Measurements from ENCODE around the gene RBM11.

The RBM11 gene

DNA sequence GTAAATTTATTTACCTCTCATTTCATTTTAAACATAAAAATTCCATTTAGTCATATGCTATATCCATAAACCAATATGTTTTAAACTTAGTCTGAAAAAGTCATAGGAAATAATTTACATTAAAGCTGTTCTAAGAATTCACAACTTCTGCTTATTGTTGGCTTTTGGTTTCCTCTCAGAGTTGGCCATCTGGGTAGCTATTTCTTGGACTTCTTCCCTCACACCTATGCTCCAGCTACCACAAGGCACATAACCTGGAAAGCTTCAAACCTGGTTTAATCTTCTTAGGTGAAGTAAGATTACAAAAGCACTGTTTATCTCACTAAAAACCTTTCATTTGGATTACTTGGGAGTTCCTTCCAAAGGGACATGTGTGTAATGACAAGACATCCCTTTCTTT lies 29.8 kb downstream of the RBM11 start:
- H3K27ac ChIP-seq: no peak overlapping the region

DNA sequence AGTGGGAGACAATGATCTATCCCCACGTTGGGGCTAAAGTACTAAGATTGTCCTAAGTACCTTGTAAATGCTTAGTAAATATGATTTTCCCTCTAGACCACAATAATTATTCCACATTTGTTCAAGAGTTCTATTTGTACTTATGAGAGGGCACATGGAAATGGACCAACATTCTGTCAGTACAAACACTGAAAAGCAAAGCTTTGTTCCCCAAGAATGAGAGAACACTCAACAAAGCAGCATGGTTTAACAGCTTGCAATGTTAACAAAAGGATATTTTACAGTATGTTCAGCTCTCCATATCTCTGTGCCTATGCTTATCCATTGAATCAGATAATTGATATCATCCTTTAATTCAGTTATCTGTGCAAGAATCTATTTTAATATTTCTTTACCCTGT lies 35.4 kb downstream of the RBM11 start:
- no peak overlapping the region for H3K27ac ChIP-seq
- no peak for TF ChIP-seq ZFX (IDR thresholded peaks at IDR 0.05)
- TF ChIP-seq, protein P1, sequence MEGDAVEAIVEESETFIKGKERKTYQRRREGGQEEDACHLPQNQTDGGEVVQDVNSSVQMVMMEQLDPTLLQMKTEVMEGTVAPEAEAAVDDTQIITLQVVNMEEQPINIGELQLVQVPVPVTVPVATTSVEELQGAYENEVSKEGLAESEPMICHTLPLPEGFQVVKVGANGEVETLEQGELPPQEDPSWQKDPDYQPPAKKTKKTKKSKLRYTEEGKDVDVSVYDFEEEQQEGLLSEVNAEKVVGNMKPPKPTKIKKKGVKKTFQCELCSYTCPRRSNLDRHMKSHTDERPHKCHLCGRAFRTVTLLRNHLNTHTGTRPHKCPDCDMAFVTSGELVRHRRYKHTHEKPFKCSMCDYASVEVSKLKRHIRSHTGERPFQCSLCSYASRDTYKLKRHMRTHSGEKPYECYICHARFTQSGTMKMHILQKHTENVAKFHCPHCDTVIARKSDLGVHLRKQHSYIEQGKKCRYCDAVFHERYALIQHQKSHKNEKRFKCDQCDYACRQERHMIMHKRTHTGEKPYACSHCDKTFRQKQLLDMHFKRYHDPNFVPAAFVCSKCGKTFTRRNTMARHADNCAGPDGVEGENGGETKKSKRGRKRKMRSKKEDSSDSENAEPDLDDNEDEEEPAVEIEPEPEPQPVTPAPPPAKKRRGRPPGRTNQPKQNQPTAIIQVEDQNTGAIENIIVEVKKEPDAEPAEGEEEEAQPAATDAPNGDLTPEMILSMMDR (conservative IDR thresholded peaks at IDR 0.05): no peak

More for the DNA sequence above, 29.8 kb downstream of the RBM11 start:
- TF ChIP-seq ZFX (IDR thresholded peaks at IDR 0.05): no peak
- TF ChIP-seq, protein P1 (conservative IDR thresholded peaks at IDR 0.05): no peak

- H3K27ac ChIP-seq: no peak overlapping the region
- TF ChIP-seq, protein P1 (conservative IDR thresholded peaks at IDR 0.05): peak; percentile 75
- TF ChIP-seq ZFX (IDR thresholded peaks at IDR 0.05): no peak
These were observed 43.8 kb downstream of the RBM11 start for GRCh38 chr21:14259747-14260146.

DNA sequence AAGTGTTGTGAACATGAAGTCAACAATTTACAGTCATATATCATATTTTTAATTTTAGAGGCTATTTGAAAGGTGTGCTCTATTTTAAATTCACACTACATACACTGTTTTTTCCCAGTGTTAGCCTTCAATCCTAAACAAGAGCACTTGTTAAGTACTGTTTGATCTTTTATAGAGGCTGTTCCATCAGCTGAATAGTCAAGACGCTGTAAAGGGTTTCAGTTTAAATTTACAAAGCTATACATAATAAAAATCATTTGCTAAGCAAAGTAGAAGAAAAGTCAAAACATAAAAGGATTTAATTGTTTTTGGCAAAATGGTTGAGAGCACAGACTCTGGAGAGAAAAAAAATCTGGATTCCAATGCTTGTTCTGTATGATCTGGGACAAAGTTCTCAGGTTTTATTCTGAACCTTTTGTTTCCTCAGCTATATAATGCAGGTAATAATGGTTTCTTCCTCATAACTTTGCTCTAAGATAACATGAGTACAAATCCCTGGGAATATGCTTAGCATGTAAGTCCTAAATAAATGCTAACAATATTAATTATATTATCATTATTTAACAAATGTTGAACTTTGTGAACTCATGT lies 44.3 kb downstream of the RBM11 start:
- TF ChIP-seq, protein P1 (conservative IDR thresholded peaks at IDR 0.05): no peak
- TF ChIP-seq ZFX (IDR thresholded peaks at IDR 0.05): no peak
- no peak overlapping the region for H3K27ac ChIP-seq

GRCh38 chr21:14262039-14262438 lies 46.1 kb downstream of the RBM11 start:
- no peak for TF ChIP-seq ZFX (IDR thresholded peaks at IDR 0.05)
- TF ChIP-seq, protein P1 (conservative IDR thresholded peaks at IDR 0.05): no peak
- H3K27ac ChIP-seq: no peak overlapping the region

DNA sequence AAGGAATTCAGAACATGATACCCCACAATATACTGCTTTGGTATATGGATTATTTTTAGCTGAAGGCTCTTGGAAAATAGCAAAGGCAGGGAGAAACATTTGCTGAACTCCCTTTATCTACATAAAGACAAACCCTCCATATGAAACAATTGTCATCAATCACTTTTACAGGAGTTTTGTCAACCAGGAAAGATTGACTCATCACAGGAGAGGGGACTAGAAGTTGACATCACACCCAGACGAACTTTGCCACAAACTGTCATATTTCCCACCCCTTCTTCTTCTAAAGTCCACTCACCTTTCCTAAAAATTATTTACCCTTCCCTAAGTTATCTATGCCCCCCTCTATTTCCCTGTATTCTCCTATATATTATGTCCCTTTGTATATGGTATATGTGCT lies 47.9 kb downstream of the RBM11 start:
- no peak overlapping the region for H3K27ac ChIP-seq
- no peak for TF ChIP-seq ZFX (IDR thresholded peaks at IDR 0.05)
- TF ChIP-seq, protein P1 (conservative IDR thresholded peaks at IDR 0.05): no peak

- TF ChIP-seq, protein P1 (conservative IDR thresholded peaks at IDR 0.05): no peak
- TF ChIP-seq ZFX (IDR thresholded peaks at IDR 0.05): no peak
- H3K27ac ChIP-seq: no peak overlapping the region
These were observed 49.1 kb downstream of the RBM11 start for GRCh38 chr21:14265023-14265422.

Measured in C4-2B (cell line).